Measurements from ENCODE around the gene LY6G5B.

The LY6G5B gene

GRCh38 chr6:31654574-31655348 is 15.0 kb upstream of the LY6G5B start:
- TF ChIP-seq, protein P1, sequence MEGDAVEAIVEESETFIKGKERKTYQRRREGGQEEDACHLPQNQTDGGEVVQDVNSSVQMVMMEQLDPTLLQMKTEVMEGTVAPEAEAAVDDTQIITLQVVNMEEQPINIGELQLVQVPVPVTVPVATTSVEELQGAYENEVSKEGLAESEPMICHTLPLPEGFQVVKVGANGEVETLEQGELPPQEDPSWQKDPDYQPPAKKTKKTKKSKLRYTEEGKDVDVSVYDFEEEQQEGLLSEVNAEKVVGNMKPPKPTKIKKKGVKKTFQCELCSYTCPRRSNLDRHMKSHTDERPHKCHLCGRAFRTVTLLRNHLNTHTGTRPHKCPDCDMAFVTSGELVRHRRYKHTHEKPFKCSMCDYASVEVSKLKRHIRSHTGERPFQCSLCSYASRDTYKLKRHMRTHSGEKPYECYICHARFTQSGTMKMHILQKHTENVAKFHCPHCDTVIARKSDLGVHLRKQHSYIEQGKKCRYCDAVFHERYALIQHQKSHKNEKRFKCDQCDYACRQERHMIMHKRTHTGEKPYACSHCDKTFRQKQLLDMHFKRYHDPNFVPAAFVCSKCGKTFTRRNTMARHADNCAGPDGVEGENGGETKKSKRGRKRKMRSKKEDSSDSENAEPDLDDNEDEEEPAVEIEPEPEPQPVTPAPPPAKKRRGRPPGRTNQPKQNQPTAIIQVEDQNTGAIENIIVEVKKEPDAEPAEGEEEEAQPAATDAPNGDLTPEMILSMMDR (IDR thresholded peaks at IDR 0.05; ENCODE audit: low read depth, low read length) = no peak
- no peak for DNase-seq (ENCODE audit: extremely low read depth, low read depth)

DNA sequence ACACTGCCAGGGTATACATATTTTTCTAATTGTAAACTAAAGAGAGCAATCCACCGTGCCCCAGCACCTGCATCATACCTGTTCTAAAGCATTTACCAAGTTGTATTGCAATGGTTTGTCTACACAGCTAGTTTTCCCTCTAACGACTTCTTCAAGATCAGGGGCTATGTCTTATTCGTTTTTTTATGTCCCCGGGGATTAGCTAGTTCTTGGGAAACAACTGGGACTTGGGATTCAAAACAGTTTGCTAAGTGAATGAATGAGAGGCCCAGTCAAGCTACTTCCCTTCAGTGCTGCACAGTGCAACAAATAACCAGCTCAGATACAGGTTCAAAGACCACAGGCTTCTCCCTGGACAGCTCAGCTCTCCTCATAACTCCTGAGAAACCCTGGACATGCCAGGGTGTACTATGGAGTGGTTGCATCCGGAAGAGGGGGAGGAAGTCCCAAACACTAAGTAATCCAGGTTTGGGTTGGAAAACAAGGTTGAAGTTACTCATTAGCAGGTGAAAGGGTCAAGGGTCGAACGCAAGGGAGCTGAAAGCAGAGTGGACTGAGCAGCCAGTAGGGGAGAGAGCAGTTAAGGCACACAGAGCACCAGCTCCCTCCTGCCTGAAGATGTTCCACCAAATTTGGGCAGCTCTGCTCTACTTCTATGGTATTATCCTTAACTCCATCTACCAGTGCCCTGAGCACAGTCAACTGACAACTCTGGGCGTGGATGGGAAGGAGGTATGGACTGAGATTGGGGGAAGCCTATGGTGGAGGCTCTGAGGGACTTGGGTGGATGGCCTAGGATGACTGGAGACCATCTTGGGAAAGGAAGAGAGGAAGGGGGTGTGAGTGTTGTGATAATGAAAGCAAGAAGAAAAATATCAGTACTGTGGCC is 14.2 kb upstream of the LY6G5B start, which contains the start of gene APOM:
Gene APOM, plus strand, starts transcription at position 546 of the 889 bp plus-strand sequence. Its CDS starts 73 bp downstream, at position 619.
- TF ChIP-seq, protein P1 (IDR thresholded peaks at IDR 0.05; ENCODE audit: low read depth, low read length) = no peak
- DNase-seq (ENCODE audit: extremely low read depth, low read depth) = no peak

DNA sequence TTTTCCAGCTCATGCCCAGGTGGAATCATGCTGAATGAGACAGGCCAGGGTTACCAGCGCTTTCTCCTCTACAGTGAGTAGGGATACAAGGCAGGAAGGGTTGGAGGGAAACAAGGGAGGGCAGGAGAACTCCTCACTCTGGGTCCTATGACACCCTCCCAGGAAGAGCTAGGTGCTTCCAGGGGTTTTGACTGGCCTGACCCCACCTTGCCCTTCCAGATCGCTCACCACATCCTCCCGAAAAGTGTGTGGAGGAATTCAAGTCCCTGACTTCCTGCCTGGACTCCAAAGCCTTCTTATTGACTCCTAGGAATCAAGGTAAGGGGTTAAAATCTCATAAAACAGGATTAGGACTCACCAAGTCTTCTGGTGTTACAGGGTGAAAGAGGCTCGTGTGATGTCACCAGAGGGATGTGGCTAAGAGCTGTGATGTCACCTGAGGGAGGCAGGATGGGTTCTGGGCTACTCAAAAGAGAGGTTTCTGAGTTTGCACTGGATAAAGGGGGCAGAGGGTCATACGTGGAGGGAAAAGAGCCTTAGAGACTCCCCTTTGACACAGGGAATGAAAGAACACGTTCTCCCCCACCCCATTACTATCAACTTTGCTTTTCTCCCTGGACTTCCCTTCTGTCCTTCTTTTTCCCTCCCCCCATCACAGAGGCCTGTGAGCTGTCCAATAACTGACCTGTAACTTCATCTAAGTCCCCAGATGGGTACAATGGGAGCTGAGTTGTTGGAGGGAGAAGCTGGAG is 12.2 kb upstream of the LY6G5B start:
- TF ChIP-seq, protein P1 (IDR thresholded peaks at IDR 0.05; ENCODE audit: low read depth, low read length) = no peak

GRCh38 chr6:31658158-31658688 is 11.6 kb upstream of the LY6G5B start:
- TF ChIP-seq, protein P1 (IDR thresholded peaks at IDR 0.05; ENCODE audit: low read depth, low read length) = no peak
- no peak for DNase-seq (ENCODE audit: extremely low read depth, low read depth)

More for the DNA sequence above, 12.2 kb upstream of the LY6G5B start:
- no peak for DNase-seq (ENCODE audit: extremely low read depth, low read depth)

DNA sequence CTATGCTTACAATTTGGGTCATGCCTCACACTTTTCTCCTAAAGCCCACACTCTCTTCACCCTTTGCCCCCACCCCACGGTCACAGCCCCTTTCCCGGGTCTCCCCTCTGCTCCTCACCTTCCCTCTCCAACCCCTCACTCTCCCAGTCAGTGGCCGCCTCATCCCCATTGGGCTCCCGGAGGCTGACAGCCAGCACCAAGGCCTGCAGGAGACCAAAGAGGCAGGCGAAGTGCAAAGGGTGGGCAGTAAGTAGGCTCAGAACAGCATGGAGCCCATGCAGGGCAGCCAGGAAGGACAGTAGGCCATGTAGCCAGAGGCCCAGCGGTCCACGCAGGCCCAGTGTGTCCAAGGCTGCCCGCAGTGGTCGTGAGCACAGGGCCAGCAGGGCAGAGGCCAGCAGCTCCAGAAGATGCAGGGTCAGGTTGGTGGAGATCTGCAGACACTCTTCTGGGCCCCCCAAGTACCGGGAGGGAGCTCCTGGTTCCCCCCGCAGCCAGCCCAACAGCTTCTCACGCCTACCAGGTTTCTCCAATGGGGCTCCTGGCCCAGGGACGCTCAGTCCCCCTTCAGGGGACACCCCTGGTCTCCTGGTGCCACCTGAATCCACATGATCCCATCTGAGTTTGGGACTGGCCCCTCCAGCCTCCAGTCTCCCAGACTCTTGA is 10.7 kb upstream of the LY6G5B start:
- TF ChIP-seq, protein P1 (IDR thresholded peaks at IDR 0.05; ENCODE audit: low read depth, low read length) = no peak
- DNase-seq (ENCODE audit: extremely low read depth, low read depth) = no peak

DNA sequence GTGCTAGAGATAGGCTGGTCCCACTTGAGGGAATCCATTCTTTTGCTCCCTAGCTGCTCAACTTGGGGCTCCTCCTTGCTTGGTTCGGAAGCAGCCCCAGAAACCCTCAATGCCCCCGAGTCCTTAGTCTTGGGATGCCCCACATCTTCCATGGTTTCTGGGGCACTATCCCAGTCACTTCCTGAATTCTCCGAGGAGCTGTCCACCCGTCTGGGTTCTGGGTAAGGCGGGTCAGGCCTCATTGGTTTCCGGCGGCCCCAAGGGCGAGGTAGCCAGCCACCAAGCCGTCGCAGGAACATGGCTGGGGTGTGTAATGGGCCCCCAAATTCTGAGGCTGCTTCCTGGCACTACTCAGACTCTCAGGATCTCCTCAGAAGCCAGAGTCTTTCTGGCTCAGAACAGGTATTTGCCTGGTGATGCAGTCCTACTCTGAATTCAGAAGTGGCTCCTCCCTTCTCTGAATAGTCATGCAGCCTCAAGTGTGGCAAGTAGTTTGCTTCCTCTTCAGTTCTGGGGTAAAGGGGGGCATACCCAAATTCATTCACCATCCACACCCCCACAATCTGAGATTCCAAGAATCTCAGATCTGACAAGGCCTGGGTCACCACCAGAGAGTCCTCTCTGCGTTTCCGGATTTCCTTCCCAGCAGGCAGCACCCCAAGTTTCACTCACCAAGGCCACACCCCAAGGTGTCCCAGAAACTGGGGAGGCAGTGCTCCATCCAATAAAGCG is 10.0 kb upstream of the LY6G5B start:
- DNase-seq (ENCODE audit: extremely low read depth, low read depth) = no peak
- TF ChIP-seq, protein P1 (IDR thresholded peaks at IDR 0.05; ENCODE audit: low read depth, low read length) = no peak
